ENCODE data around the gene CHML.

CHML gene

DNA sequence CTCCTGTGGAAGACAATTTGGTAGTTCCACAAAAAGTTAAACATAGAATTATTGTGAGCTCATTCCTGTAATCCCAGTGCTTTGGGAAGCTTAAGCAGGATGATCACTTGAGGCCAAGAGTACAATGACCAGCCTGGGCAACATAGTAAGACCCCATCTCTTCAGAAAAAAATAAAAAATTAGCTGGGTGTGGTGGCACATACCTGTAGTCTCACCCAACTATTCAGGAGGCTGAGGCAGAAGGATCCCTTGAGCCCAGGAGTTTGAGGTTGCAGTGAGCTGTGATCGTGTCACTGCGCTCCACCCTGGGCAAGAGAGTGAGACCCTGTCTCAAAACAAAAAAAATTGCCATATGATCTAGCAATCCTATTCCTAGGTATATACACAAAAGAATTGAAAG, 4.1 kb upstream of the CHML start:
- DNase-seq = no peak

DNA sequence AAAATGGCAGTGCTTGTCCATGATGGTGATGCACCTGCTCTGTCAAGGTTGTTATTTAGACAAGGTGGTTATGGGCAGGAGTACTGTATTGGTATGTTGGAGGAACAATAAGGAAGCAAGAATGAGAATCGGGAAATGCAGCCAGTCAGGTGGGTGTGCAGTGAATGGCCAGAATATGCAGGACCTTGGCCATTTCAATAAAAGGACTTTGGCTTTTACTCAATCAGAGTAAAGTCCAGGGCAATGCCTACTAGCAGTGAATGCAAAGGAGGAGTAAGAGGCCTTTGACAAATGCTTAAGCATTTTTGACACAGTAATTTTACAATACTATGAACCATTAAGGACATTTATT, 2.4 kb upstream of the CHML start:
- DNase-seq = no peak

- DNase-seq = no peak
Observed at GRCh38 chr1:241641773-241642592, 1.8 kb upstream of the CHML start.

DNA sequence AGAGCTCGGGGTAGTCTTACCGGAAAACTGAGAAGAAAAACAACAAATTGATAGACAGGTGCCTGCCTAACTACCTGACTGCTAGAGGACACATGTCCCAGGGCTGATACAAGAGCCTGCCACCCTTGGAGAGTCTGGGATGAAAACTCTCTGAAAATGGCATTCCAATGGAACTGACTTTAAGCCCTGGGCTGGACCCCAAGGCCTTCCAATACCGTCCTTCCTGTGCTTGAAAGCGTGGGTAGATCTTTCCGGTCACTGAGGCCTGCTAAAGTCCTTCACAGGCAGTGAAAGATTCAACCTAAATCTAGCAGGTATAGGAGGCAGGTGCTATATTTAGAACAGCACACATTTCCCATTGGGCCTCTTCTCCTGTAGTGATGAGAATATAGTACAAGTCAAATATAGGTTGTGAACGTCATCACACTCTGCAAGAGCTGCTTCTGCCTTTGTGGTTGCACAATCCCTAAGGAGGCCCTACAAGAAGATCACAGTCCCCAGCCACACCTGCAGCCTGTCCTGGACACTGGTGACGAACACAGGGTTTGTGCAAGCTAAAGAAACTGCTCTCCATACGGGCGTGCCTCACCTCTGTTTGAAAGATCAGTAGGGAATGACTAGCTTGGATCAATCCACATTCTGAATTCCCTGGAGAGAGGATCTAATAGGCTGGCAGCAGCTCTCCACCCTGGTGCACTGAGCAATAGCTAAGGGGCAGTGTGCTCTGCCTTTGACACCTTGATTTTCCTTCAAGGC, 876 bp upstream of the CHML start:
- DNase-seq = no peak

- peak; percentile 55 for DNase-seq
Observed at GRCh38 chr1:241639623-241640148, 483 bp downstream of the CHML start.

DNA sequence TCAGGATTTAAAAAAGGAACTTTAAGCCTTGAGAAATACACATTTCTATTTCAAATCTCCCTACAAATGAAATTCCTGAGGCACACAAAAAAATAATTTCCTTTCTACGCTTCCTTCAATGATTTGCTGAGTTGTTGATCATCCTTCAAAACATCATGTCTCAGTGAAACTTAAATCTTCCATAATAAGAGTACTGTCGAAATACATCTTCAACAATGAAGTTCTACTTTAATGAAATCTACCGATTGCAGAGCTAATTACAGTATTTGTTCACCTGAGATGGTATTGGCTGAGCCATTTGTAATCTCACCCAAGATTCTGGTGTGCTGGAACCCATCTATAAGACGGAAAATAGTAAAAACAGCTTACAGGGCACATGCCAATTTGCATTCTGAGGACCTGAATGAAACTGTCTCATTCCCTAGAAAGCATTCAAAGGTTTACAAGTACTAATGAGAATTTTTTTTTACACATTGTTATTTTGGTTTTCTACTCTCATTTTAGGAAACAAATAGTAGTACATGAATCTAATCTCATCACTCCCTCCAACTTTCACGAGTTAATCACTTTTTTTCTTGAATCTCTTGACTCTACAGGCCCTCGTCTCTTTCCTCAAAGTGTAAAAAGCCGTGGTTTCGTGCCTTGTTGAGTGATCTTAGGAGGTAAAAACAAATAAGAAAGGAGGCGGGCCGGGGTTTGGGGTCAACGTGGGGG, 1.1 kb downstream of the CHML start:
- DNase-seq = no peak

DNA sequence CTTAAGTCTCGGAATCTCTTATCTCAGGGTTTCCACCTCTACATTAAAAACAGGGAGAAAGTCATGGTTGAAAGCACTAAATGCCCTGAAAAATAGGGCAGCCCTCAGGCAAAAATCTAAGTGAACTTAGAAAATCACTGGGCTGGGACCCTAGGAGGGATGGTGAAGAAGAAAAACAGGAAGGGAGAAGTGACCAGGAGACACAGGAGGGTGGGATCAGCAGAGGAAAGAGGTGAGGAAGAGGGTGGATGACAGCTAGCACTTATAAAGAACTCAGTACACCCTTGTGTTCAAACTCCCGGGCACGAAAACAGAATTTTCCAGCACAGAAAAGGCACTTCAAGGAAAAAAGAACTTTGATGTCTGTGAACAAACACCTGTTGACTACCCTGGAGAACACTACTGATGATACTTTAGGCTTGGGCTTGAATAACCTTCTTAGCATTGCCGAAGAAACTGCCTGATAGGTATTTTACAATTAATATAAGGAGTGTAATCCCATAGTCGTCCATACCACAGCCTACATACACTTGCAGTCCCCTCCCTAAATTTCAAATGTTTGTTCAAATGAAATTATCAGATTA, 2.0 kb downstream of the CHML start:
- no peak for DNase-seq

GRCh38 chr1:241637604-241638003, 2.6 kb downstream of the CHML start:
- DNase-seq = no peak

DNA sequence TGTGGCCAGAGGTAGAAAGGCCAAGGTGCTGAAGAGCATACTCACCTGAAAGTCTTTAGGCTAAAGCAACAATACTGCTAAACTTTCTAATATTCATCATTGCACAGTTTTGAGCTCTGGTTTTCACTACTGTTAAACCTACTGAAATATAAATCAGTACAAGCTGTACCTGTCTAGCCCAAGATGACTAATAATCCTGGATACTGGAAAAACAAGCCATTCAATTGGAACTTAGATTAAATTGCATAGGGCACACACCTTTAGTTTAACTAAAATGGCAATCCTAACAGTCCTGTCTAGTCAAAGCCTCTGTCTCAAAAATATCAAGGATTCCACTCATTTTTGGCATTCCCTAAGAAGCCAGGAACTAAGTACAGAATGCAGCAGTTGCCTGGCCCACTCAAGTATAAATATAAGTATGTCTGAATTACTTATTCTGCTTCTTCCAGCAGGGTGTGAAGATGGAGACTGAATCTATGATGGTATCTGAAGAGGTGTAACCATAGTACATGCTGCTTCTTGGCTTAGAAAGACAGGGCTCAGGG, 3.1 kb downstream of the CHML start:
- no peak for DNase-seq

GRCh38 chr1:241636291-241636690, 3.9 kb downstream of the CHML start:
- DNase-seq = no peak

DNA sequence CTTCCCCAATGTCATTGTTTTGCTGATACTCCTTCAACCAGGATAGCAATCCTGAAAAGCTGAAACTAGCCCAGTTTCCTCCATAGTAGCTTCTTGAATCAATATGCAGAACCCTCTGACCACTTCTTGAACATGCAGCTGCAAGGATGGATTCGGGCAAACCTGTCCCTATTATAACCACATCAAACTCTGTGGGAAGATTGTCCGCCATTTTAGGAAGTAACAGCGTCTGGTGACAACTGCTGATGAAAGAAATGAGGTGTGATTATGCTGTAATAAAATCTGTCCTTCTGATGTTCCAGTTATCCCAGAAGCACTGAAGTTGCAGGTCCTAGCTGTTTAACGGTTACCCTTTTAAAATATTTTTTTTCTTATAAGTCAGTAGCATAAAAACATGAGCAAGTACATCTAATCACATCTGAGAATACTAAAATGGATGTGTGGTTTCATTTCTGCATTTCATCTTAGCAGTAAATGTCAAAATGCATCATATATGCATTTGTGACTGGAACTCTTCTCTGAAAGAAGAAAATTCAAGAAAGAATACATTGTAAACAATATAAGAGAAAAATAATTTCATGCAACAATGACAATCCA, 4.5 kb downstream of the CHML start:
- DNase-seq = no peak

GRCh38 chr1:241632987-241633386, 7.2 kb downstream of the CHML start:
- no peak for DNase-seq

DNA sequence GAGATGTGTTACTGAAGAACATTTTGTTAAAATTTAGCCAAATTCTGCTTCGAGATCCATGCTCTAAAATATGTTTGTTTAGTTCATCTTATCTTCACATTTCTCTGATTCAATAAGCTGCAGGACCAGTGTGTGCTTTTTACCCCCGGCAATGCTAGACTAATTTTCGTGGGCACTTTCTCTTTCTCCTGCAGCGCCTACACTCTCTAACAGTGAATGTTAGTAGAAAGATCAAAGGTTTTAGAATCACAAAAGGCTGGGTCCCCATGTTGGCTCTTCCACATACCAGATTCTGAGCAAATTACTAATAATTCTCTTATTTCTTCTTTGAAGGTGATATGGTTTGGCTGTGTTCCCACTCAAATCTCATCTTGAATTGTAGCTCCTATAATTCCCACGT, 8.5 kb downstream of the CHML start:
- DNase-seq = no peak

DNA sequence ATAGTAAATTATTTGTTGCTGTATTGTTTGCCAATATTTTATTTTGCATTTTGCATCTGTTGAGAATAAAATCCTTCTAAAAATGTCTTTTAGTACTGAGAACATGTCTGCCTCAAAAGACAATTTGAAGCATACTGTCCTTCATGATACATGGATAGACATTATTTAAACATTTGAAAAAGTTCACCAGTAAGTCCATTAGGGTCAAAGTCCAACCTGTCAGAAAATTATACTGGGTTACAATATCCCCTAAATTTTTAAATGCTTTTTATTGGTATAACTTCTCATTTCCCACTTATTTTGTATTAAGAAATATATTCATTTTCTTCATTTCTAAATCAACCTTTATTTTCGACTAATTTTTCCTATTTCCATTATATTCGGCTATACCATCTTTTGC, 9.3 kb downstream of the CHML start:
- DNase-seq = no peak

- DNase-seq = no peak
Observed at GRCh38 chr1:241630476-241630875, 9.7 kb downstream of the CHML start.

DNA sequence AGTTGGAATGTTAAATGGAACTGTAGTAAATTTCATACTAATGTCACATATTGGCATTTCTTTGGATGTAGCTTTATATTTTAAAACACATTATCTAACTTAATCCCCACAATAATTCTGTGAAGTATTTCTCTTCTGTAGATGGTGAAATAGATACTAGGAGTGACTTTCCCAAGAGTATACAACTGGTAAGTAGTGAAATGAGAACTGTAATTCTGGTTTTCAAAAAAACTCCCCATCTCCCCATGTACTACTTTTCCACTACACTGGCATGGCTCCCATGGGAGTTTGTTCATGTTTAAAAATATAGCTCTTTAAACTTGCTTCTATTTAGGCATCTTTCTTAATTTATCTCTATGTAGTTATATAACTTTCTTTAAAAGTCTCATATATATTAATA, 10.2 kb downstream of the CHML start:
- no peak for DNase-seq

GRCh38 chr1:241627453-241628259, 12.5 kb downstream of the CHML start:
- peak; percentile 44 for DNase-seq

DNA sequence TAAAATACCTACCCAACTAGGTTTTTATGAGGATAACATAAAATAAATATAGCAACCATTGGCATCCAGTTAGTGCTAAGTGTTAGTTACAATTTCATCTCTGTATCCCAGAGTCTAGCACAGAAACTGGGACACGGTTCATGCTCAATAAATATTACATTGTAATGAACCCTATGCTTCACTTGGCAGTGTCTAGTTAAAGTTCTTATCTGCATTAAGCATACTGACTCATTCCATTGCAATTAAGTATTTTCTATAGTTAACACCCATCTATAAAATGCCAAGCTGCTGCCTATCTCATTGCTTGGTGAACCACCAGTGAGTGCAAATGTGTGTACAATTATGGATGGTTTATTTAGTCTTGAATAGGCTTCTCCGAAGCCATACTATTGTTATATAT, 15.2 kb downstream of the CHML start:
- DNase-seq = no peak

DNA sequence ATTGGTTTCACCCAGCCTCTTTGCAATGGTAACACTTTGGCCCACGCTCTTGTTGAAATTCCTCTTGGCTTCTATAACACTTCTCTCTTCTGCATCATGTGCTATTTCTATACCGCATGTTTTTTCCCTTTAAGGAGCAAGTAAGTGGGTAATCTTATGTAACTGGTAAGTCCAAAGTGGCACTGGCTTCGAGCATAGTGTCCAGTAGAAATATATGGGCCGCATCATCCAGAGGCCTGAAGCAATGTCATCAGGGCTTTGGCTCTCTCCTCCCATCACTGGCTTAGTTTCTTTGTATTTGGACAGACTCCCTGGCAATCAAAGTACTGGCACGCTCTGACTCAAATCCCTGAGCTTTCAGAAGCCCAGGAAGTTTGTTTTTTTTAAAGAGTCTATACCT, 17.5 kb downstream of the CHML start:
- DNase-seq = no peak

GRCh38 chr1:241617426-241617825, 22.7 kb downstream of the CHML start:
- no peak for DNase-seq

Measured in stimulated activated CD4-positive, alpha-beta T cell treated with anti-CD3 and anti-CD28 coated beads, Interleukin-15, amount 100 ng/mL, for 24 hours (primary cell).